Natural killer cell treated with Interleukin-12 subunit alpha and Interleukin-12 subunit beta and Interleukin-15 and Interleukin-18, amount 100 ng/mL, for 72 hours (primary cell): ENCODE measurements around the gene WASHC2A. TPM values are rescaled to one million over a fixed set of nuclear protein-coding genes. Genes with fewer than 3 reads are reported as not detected.
"Not testable (repeated sequence)": the region's sequence is repeated elsewhere in the genome, so short reads cannot be mapped to it uniquely, and the experiment has no call there.

Experiments
- ATAC-seq, 2 donors: fragments of 150-1000 bp; cut with Tn5 transposase in 1 of 2; sonication (Bioruptor Pico), chemical (Tn5 transposase) in 1 of 2; 2 replicates each; pipeline ENCODE4 v1.10.0; 2021
- DNase-seq: peaks from one replicate; pipeline ENCODE4 v3.0.0; 2022; ENCODE audit warnings: low spot score
- H3K27ac Mint-ChIP-seq, 2 donors: 1 replicate in 1 of 2; 2 replicates in 1 of 2; pipeline ENCODE4 v1.8.0; 2022; ENCODE audit warnings: mixed read lengths in 2 of 2, mild to moderate bottlenecking in 1 of 2, moderate library complexity in 1 of 2
- H3K27me3 Mint-ChIP-seq, 2 donors: 1 replicate in 1 of 2; 2 replicates in 1 of 2; pipeline ENCODE4 v1.8.0; 2022; ENCODE audit warnings: mixed read lengths in 2 of 2
- H3K36me3 Mint-ChIP-seq: one replicate; pipeline ENCODE4 v1.8.0; 2022; ENCODE audit warnings: mixed read lengths
- H3K4me1 Mint-ChIP-seq, 2 donors: 1 replicate in 1 of 2; 2 replicates in 1 of 2; pipeline ENCODE4 v1.8.0; 2022; ENCODE audit warnings: low read depth in 2 of 2, mixed read lengths in 2 of 2, mild to moderate bottlenecking in 1 of 2
- H3K4me3 Mint-ChIP-seq: one replicate; pipeline ENCODE4 v1.8.0; 2022; ENCODE audit warnings: mixed read lengths
- H3K9me3 Mint-ChIP-seq: 2 replicates; pipeline ENCODE4 v1.8.0; 2022; ENCODE audit warnings: mixed read lengths
- total RNA-seq, 2 donors: library from RNA; stranded (reverse); gene quantifications; one replicate each; pipeline ENCODE4 v1.2.3, GENCODE V29; 2022

WASHC2A gene
- total RNA-seq = 10 to 100 TPM; 26.6 to 40.5 TPM

DNA sequence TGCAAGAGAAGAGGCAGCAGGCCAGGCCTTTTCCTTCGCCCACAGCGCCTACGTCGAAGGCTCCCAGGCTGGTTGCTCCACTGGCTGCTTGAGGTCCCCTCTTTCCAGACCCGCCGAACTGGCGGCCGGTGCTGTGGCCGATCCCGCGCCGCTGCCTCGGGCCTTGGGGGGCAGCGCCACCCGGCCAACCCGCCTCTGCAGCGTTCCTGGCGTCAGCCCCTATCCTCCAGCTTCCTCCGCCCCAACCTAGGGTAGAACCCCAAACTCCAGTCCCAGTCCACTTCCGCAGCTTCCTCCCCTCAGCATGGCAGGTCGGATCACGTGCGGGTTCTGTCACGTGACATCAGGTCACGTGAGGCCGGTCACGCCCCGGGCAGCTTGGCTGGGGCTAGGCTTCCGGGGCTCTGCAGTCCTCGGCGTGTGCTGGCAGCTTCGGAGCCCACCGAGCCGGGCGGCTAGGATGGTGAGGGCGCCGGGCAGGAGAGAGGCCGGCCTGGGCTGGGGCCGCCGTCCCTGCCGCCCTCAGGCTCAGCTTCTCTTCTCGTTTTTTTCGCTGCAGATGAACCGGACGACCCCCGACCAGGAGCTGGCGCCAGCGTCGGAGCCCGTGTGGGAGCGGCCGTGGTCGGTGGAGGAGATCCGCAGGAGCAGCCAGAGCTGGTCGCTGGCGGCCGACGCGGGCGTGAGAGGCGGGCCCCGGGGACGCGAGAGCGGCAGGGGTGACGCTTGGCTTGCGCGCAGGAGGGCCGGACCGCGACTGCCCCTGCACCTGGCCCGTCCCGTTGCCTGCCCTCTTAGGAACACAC lies at the start of gene WASHC2A:
WASHC2A (plus strand) TSS at position 409 of the 806 bp plus-strand sequence; CDS start at position 461, 52 bp downstream.
- peak; percentile 85 for DNase-seq
- peak; percentile 93 to 96 for ATAC-seq
- Mint-ChIP-seq H3K4me3 (peak within 1 kb of the TSS; percentile 75), H3K27ac (peak within 1 kb of the TSS in 1 of 2 donors; percentile 75)
- not testable (repeated sequence) for H3K27me3 Mint-ChIP-seq, H3K4me1 Mint-ChIP-seq, H3K36me3 Mint-ChIP-seq, H3K9me3 Mint-ChIP-seq

DNA sequence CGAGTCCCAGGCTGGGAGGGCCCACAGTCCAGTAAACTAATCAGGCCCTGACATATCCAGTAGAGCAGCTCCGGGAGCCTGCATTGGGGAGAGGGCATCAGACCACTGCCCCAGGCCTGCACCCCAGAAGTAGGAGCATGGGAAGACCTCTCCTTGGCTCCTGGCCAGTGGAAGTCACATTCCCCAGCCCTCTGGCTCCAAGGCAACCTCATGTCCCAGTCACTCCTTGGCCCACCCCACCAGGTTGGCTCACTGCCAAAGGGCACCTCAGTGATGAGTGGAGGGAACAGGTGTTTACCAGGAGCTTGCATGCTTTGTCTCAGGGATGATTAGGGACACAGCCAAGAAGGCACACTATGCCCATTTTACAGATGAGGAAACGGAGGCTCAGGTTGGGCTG lies 48.5 kb upstream of the WASHC2A start:
- H3K4me3 Mint-ChIP-seq, H3K4me1 Mint-ChIP-seq, ATAC-seq, H3K27me3 Mint-ChIP-seq, H3K27ac Mint-ChIP-seq, H3K9me3 Mint-ChIP-seq, H3K36me3 Mint-ChIP-seq, DNase-seq: not testable (repeated sequence)

DNA sequence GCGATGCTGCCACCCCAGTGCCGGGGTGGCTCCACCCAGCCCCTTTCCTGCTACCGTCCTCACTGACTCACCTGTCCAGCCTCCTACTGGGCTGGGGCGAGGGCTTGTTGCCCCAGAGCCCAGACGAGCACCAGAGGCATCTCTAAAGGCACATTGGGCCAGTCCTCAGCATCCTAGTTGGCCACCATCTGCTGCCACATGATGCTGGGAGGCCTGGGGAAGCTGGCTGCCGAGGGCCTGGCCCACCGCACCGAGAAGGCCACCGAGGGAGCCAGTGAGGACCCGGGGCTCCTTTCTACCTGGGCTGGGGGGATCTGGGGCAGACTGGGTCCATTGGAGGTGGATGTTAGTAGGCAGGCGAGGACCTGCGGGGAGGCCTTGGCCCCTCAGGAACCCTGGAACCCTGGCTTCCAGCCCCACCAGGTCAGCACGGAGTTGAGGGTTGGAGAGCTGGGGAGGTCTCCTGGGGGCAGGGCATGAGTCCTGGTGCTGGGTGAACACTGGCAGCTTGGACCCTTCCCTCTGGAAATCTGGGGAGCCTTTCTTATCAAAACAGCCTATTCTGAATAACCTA lies 47.2 kb upstream of the WASHC2A start:
- not testable (repeated sequence) for H3K27ac Mint-ChIP-seq, H3K9me3 Mint-ChIP-seq, H3K36me3 Mint-ChIP-seq, H3K4me1 Mint-ChIP-seq, DNase-seq, H3K4me3 Mint-ChIP-seq, ATAC-seq
- peaks cover 0 to 14% of the 10 kb centered on the region in 2 donors for H3K27me3 Mint-ChIP-seq

GRCh38 chr10:50021646-50022045 lies 46.1 kb upstream of the WASHC2A start:
- no peak for ATAC-seq
- peaks cover 0 to 16% of the 10 kb centered on the region in 2 donors for H3K27me3 Mint-ChIP-seq
- DNase-seq = no peak

DNA sequence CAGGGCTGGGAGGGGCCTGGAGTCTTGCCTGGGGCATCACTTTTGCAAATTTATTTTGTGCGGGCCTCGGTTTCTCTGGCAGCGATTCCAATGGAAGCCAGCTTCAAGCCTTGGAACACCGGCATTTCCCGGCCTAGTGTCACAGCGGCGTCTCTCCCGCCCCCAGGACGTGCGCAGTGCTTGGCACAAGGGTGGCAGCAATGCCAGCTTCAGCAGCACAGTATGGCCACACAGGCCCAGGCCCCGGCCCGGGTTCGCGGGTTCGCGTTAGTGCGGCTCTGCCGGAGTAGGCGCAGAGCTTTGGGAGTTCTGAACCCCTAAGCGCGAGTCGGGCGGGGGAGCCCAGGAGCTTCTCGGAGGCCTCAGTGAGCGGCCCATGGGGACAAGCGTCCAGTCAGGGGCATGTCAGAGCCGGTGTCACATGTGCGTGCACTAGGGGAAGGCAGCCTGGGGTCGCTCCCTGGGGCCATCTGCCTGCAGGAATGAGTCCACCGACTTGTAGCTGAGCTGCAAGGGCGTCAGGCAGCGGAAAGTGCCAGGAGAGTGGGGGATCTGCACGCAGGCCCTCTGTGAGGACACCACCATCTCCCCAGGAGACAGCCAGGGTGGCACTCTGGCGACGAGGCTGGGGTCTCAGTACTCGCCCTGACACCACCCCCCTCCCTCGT lies 42.9 kb upstream of the WASHC2A start:
- not testable (repeated sequence) for H3K27ac Mint-ChIP-seq, H3K4me1 Mint-ChIP-seq, ATAC-seq, DNase-seq, H3K36me3 Mint-ChIP-seq, H3K4me3 Mint-ChIP-seq, H3K9me3 Mint-ChIP-seq
- peaks cover 0 to 19% of the 10 kb centered on the region in 2 donors for H3K27me3 Mint-ChIP-seq

More at GRCh38 chr10:50021646-50022045, 46.1 kb upstream of the WASHC2A start:
- no peaks in the 10 kb centered on the region for H3K9me3 Mint-ChIP-seq
- H3K4me1 Mint-ChIP-seq = no peaks in the 10 kb centered on the region
- H3K4me3 Mint-ChIP-seq = no peak overlapping the region
- no peak overlapping the region for H3K27ac Mint-ChIP-seq
- no peaks in the 10 kb centered on the region for H3K36me3 Mint-ChIP-seq

- Mint-ChIP-seq H3K9me3 (no peaks in the 10 kb centered on the region), H3K27ac (no peak overlapping the region), H3K4me3 (no peak overlapping the region), H3K27me3 (peaks cover 0 to 19% of the 10 kb centered on the region in 2 donors), H3K36me3 (no peaks in the 10 kb centered on the region), H3K4me1 (no peaks in the 10 kb centered on the region)
- ATAC-seq (no peak), DNase-seq (no peak)
Observed at GRCh38 chr10:50025627-50026026, 42.1 kb upstream of the WASHC2A start.

DNA sequence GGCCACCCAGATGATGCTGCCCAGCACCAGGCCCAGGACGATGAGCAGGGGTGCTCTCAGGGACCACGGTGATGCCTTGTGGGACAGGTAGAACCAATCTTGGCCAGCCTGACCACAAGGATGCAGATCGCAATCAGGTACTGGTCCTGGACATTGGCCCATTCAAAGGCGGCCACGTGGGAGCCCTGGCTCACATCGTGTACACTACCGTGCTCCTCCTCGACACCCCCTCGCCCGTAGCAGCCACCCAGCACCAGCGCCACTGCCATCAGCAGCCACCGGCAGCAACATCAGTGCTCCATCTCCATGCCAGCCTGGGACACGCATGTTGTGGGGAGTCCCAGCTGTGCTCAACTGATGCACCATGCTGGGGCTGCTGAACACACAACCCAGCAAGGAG lies 40.6 kb upstream of the WASHC2A start:
- ATAC-seq = peak in 1 of 2 donors; percentile 41
- Mint-ChIP-seq H3K4me3 (no peak overlapping the region), H3K9me3 (no peaks in the 10 kb centered on the region), H3K27ac (no peak overlapping the region), H3K36me3 (no peaks in the 10 kb centered on the region), H3K27me3 (peaks cover 0 to 19% of the 10 kb centered on the region in 2 donors), H3K4me1 (no peaks in the 10 kb centered on the region)
- no peak for DNase-seq

DNA sequence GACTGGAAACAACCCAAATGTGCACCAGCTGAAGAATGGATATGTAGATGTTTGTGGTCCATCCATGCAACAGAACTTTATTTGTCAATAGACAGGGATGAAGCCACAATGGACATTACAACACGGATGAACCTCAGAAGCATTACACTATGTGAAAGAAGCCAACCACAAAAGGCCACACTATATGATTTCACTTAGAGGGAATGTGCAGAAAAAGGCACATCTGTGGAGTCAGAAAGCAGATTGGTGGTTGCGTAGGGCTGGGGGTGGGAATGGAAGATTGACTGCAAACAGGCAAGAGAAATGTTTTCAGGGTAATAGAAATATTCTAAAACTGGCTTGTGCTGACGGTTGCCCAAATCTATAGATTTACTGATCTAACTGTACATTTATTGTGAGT lies 34.3 kb upstream of the WASHC2A start:
- ATAC-seq (no peak), DNase-seq (no peak)
- H3K27ac Mint-ChIP-seq = no peak overlapping the region
- no peaks in the 10 kb centered on the region for H3K9me3 Mint-ChIP-seq
- H3K4me3 Mint-ChIP-seq = no peak overlapping the region
- H3K36me3 Mint-ChIP-seq = no peaks in the 10 kb centered on the region
- no peaks in the 10 kb centered on the region for H3K4me1 Mint-ChIP-seq
- peaks cover 0 to 10% of the 10 kb centered on the region in 2 donors for H3K27me3 Mint-ChIP-seq

- H3K27ac Mint-ChIP-seq, H3K36me3 Mint-ChIP-seq, DNase-seq: not testable (repeated sequence)
Observed at GRCh38 chr10:50035337-50035736, 32.4 kb upstream of the WASHC2A start.

DNA sequence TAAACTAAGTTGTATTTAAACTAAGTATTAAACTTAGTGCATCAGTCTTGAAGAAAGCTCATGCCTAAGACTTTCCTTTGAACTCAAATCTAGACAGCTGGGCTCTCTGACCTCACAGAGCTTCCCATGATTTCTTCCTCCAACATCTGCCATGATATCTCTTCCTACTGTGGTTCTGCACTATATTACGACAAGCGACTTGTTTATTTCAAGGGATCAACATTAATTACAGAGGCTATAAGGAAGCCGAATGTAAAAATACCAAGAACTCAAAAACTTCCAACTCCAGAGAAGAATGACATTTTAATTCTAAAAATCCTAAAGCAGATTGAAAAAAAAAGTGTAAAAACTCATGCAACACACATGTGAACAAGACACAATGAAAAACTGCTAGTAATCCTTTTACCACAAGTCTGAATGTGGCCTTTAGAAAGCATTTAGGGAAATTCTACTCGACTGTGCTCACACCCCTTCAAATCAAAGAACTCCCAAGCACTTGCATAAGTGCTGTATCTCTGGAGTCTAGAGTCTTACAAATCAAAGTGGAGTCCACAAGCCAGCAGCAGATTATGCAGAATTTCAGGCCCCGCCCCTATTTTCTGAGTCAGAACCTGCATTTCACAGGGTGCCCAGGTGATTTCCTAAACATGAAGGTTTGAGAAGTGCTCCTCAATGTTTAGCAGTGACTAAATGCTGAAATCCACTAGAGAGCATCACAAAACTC lies 22.7 kb upstream of the WASHC2A start:
- Mint-ChIP-seq H3K4me3 (no peak overlapping the region), H3K27ac (peak overlapping the region in 1 of 2 donors; percentile 44), H3K9me3 (no peaks in the 10 kb centered on the region), H3K36me3 (no peaks in the 10 kb centered on the region), H3K27me3 (peaks cover 0 to 2% of the 10 kb centered on the region in 2 donors), H3K4me1 (no peaks in the 10 kb centered on the region)
- ATAC-seq (no peak), DNase-seq (no peak)

More at GRCh38 chr10:50035337-50035736, 32.4 kb upstream of the WASHC2A start:
- peaks cover 0 to 11% of the 10 kb centered on the region in 2 donors for H3K27me3 Mint-ChIP-seq
- H3K4me3 Mint-ChIP-seq, H3K9me3 Mint-ChIP-seq, H3K4me1 Mint-ChIP-seq, ATAC-seq: not testable (repeated sequence)

GRCh38 chr10:50046457-50046856 lies 21.3 kb upstream of the WASHC2A start:
- not testable (repeated sequence) for ATAC-seq, H3K27ac Mint-ChIP-seq, H3K4me3 Mint-ChIP-seq, H3K4me1 Mint-ChIP-seq, H3K36me3 Mint-ChIP-seq, H3K27me3 Mint-ChIP-seq, DNase-seq, H3K9me3 Mint-ChIP-seq

DNA sequence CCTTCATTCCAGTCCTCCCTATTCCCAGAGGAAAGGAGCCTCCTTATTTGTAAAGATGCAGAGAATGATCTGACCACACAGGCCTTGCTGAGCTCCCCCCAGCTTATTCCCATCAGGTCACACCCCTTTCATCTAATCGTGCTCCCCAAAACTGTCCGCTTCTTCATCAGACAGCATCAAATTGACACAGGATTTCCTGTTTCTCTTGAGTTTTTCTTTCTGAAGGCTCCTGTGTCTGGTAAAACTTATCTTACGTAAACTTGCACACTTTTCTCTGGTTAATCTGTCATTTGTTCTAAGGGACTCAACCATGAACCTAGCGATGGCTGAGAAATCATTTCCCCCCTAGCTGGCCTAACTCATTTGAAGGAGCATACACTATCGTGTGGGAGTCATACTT lies 20.2 kb upstream of the WASHC2A start:
- not testable (repeated sequence) for DNase-seq, ATAC-seq, H3K36me3 Mint-ChIP-seq, H3K9me3 Mint-ChIP-seq, H3K4me1 Mint-ChIP-seq, H3K4me3 Mint-ChIP-seq, H3K27me3 Mint-ChIP-seq
- H3K27ac Mint-ChIP-seq = peak overlapping the region in 1 of 2 donors; percentile 60

DNA sequence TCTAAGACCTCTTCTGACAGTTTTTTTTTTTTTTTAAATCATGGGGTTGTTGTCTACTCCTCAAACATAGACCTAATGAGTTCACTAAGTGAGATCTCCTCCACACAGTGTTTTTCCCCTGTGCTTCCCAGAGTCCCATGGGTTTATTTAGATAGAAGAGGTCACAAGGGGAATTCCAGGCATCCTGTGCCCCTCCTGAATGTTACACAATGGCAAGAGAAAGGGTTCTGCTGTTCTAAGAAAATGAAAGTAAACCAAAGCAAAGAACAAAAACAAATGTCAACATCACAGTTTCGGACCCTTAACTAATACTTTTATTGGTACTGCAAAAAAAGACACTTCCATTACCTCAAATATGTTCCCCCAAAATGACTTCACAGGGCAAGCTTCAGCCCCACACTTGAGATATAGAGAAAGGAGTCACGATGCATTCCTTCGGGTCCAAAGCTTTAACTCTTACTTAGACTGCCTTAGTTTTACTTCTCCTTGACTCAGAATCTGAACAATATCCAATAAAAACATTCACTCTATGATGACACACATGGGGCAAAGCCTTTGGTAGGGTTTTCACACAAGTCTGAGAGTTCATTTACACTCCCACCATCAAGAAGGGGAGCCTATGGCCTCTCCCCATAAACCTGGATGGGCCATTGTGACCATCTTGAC lies 15.6 kb upstream of the WASHC2A start:
- Mint-ChIP-seq H3K4me3 (peak overlapping the region; percentile 28), H3K27ac (peak overlapping the region; percentile 26 to 87)
- H3K27me3 Mint-ChIP-seq, H3K36me3 Mint-ChIP-seq, H3K9me3 Mint-ChIP-seq, H3K4me1 Mint-ChIP-seq: not testable (repeated sequence)
- ATAC-seq (peak; percentile 44 to 76), DNase-seq (peak; percentile 65)
